ENCODE data around the gene CGA.

DNA sequence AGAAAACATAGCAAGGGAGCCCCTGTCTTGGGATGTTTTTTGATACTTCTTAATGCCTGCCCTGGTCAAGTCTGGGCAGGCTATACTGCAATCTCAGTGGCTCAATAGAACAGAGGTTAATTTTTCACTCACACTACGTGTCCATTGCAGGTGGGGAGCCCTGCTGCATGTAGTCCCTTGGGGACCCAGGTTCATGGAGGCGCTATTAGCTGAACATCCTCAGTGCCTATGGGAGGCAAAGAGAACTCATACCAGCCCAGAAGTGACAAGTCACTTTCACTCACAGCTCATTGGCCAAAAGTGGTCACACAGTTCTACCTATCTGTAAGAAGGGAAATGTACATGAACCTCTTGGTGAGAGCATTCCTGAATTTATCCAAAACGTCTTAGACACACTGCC is 23.2 kb downstream of the CGA start:
- no peak for TF ChIP-seq GATA2 (IDR thresholded peaks at IDR 0.05; ENCODE audit: low read depth, low read length)
- no peak for TF ChIP-seq GATA3 (IDR thresholded peaks at IDR 0.05; ENCODE audit: low read depth, low read length)
